GM12878 (cell line): ENCODE results near the gene SRD5A2. TPM values are rescaled to one million over a fixed set of nuclear protein-coding genes. Genes with fewer than 3 reads are reported as not detected.

Experiments used
- BMI1 ChIP-seq: fragments of 450-650 bp; IDR thresholded peaks from 2 replicates; pipeline ENCODE4 v1.6.1; 2016; ENCODE audit warnings: mild to moderate bottlenecking, moderate library complexity, borderline replicate concordance
- CHD1 ChIP-seq: IDR thresholded peaks from 2 replicates; pipeline ENCODE4 v1.6.1; 2012; ENCODE audit warnings: low read depth, low read length, improper control_type of control experiment
- ESRRA ChIP-seq: IDR thresholded peaks from 2 replicates; pipeline ENCODE4 v1.6.1; 2012; ENCODE audit warnings: mild to moderate bottlenecking, low read length, improper control_type of control experiment
- GATAD2B ChIP-seq: fragments of 450-650 bp; conservative IDR thresholded peaks from 2 replicates; pipeline ENCODE4 v1.6.1; 2017; ENCODE audit warnings: low read depth, mild to moderate bottlenecking, moderate library complexity
- MXI1 ChIP-seq: fragments of 150-350 bp; IDR thresholded peaks from 2 replicates; pipeline ENCODE4 v1.6.1; 2011; ENCODE audit warnings: low read depth, mild to moderate bottlenecking, inconsistent platforms, low read length, improper control_type of control experiment
- MYC ChIP-seq: IDR thresholded peaks from 2 replicates; pipeline ENCODE4 v1.6.1; 2011; ENCODE audit warnings: mild to moderate bottlenecking, low read length, moderate library complexity, inconsistent platforms; ENCODE audit not compliant: insufficient read depth, insufficient replicate concordance, insufficient read length, severe bottlenecking
- SREBF2 ChIP-seq: IDR thresholded peaks from 2 replicates; pipeline ENCODE4 v1.6.1; 2012; ENCODE audit warnings: mild to moderate bottlenecking, low read length
- YY1 ChIP-seq: IDR thresholded peaks from 2 replicates; pipeline ENCODE4 v1.6.1; 2011; ENCODE audit warnings: low read depth, mild to moderate bottlenecking, low read length
- ZNF24 ChIP-seq: fragments of 450-650 bp; IDR thresholded peaks from 2 replicates; pipeline ENCODE4 v1.6.1; 2017; ENCODE audit warnings: antibody characterized with exemption, mild to moderate bottlenecking
- polyA plus RNA-seq, 11 experiments: library from polyadenylated mRNA; depleted of rRNA in 4 of 11; unstranded in 6 of 11; stranded (reverse) in 5 of 11; fragments of >200 nt; fragmentation: Nextera tagmentation in 4 of 11; fragmentation: Illumina TruSeq in 1 of 11; extraction: Ambion mirVana in 4 of 11; extraction: Trizol in 1 of 11; gene quantifications; 1 replicate in 1 of 11; 2 replicates in 10 of 11; pipeline versions ENCODE4 v1.2.1 to v1.2.3, GENCODE V29; 2011 to 2016; ENCODE audit warnings: inconsistent platforms in 2 of 11, missing spikeins in 2 of 11, low read depth in 1 of 11
- total RNA-seq, 4 experiments: library from RNA; depleted of rRNA in 3 of 4; stranded (reverse); fragments of >200 nt in 3 of 4; fragmentation: Illumina TruSeq in 1 of 4; extraction: Trizol in 1 of 4; gene quantifications; 2 replicates each; pipeline versions ENCODE4 v1.2.1 to v1.2.3, GENCODE V29; 2013 to 2021
- TF ChIP-seq, protein P1 (sequence below): fragments of 450-650 bp; formaldehyde crosslinking; IDR thresholded peaks from 2 replicates; pipeline ENCODE4 v1.5.0; 2022; ENCODE audit warnings: mild to moderate bottlenecking, missing genetic modification characterization
- TF ChIP-seq, protein P2 (sequence below): fragments of 150-350 bp; IDR thresholded peaks from 2 replicates; pipeline ENCODE4 v1.6.1; 2016; ENCODE audit warnings: low read depth, low read length
- TF ChIP-seq, protein P3 (sequence below): IDR thresholded peaks from 2 replicates; pipeline ENCODE4 v1.6.1; 2011; ENCODE audit warnings: low read depth, low read length, improper control_type of control experiment, borderline replicate concordance

The SRD5A2 gene
- total and polyA plus RNA-seq, 10 of the 15 experiments (the other 5 are each of a cell fraction or from before 2014, with no cell fraction given) = 0.01 TPM; not detected in 7

DNA sequence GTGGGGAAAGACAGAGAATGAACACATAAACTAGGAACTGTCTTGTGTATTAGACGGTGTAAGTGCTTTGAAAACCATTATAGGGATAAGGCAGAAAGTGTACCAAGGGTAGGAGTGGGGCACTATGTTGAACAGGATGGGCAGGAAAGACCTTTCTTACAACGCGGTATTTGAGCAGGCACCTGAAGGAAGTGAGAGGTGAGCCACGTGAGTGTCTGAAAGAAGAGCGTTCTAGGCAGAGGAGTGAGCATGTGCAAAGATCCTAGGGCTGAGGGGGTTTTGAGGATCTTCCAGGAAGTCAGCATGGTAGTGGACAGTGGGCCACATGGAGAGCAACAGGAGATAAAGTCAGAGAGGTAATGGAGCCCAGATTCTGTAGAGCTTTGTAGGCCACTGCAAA lies 65.2 kb downstream of the SRD5A2 start (continued):
- TF ChIP-seq, protein P1, sequence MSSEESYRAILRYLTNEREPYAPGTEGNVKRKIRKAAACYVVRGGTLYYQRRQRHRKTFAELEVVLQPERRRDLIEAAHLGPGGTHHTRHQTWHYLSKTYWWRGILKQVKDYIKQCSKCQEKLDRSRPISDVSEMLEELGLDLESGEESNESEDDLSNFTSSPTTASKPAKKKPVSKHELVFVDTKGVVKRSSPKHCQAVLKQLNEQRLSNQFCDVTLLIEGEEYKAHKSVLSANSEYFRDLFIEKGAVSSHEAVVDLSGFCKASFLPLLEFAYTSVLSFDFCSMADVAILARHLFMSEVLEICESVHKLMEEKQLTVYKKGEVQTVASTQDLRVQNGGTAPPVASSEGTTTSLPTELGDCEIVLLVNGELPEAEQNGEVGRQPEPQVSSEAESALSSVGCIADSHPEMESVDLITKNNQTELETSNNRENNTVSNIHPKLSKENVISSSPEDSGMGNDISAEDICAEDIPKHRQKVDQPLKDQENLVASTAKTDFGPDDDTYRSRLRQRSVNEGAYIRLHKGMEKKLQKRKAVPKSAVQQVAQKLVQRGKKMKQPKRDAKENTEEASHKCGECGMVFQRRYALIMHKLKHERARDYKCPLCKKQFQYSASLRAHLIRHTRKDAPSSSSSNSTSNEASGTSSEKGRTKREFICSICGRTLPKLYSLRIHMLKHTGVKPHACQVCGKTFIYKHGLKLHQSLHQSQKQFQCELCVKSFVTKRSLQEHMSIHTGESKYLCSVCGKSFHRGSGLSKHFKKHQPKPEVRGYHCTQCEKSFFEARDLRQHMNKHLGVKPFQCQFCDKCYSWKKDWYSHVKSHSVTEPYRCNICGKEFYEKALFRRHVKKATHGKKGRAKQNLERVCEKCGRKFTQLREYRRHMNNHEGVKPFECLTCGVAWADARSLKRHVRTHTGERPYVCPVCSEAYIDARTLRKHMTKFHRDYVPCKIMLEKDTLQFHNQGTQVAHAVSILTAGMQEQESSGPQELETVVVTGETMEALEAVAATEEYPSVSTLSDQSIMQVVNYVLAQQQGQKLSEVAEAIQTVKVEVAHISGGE (CRISPR knock-in tag) = no peak
- TF ChIP-seq MYC = no peak
- TF ChIP-seq GATAD2B = no peak
- no peak for TF ChIP-seq YY1
- no peak for TF ChIP-seq ZNF24
- TF ChIP-seq MXI1 = no peak
- TF ChIP-seq SREBF2 = no peak
- TF ChIP-seq, protein P2, sequence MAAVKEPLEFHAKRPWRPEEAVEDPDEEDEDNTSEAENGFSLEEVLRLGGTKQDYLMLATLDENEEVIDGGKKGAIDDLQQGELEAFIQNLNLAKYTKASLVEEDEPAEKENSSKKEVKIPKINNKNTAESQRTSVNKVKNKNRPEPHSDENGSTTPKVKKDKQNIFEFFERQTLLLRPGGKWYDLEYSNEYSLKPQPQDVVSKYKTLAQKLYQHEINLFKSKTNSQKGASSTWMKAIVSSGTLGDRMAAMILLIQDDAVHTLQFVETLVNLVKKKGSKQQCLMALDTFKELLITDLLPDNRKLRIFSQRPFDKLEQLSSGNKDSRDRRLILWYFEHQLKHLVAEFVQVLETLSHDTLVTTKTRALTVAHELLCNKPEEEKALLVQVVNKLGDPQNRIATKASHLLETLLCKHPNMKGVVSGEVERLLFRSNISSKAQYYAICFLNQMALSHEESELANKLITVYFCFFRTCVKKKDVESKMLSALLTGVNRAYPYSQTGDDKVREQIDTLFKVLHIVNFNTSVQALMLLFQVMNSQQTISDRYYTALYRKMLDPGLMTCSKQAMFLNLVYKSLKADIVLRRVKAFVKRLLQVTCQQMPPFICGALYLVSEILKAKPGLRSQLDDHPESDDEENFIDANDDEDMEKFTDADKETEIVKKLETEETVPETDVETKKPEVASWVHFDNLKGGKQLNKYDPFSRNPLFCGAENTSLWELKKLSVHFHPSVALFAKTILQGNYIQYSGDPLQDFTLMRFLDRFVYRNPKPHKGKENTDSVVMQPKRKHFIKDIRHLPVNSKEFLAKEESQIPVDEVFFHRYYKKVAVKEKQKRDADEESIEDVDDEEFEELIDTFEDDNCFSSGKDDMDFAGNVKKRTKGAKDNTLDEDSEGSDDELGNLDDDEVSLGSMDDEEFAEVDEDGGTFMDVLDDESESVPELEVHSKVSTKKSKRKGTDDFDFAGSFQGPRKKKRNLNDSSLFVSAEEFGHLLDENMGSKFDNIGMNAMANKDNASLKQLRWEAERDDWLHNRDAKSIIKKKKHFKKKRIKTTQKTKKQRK = no peak
- TF ChIP-seq, protein P3, sequence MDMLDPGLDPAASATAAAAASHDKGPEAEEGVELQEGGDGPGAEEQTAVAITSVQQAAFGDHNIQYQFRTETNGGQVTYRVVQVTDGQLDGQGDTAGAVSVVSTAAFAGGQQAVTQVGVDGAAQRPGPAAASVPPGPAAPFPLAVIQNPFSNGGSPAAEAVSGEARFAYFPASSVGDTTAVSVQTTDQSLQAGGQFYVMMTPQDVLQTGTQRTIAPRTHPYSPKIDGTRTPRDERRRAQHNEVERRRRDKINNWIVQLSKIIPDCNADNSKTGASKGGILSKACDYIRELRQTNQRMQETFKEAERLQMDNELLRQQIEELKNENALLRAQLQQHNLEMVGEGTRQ = no peak
- TF ChIP-seq ESRRA = no peak
- TF ChIP-seq CHD1 = no peak
- TF ChIP-seq BMI1 = no peak
- TF ChIP-seq, all 136 proteins: peak for 0
